NCI-H1092 (cell line): ENCODE results near the gene SEC62.
"Not testable (repeated sequence)": the region's sequence is repeated elsewhere in the genome, so short reads cannot be mapped to it uniquely, and the experiment has no call there.

Experiments
- DNase-seq: peaks from one replicate; lab custom pipeline; 2025; lab: John Stamatoyannopoulos, UW

Gene SEC62

GRCh38 chr3:170016057-170016456 lies 49.5 kb downstream of the SEC62 start:
- no peak for DNase-seq

- DNase-seq, result not testable (repeated sequence)
Measured at GRCh38 chr3:170019306-170019705, 52.7 kb downstream of the SEC62 start.

GRCh38 chr3:170021083-170021482 lies 54.5 kb downstream of the SEC62 start:
- DNase-seq, result no peak

GRCh38 chr3:170022336-170022735 lies 55.7 kb downstream of the SEC62 start:
- no peak for DNase-seq

GRCh38 chr3:170023165-170023564 lies 56.6 kb downstream of the SEC62 start:
- no peak for DNase-seq

GRCh38 chr3:170024581-170024980 lies 58.0 kb downstream of the SEC62 start:
- DNase-seq, result no peak

GRCh38 chr3:170027233-170028102 lies 60.9 kb downstream of the SEC62 start:
- DNase-seq, result no peak

- no peak for DNase-seq
Measured at GRCh38 chr3:170033489-170033888, 66.9 kb downstream of the SEC62 start.

- DNase-seq, result peak; percentile 21
Measured at GRCh38 chr3:170037463-170038433, 71.1 kb downstream of the SEC62 start, which contains the start of gene GPR160. GPR160 (plus strand) TSS chr3:170037995; CDS start chr3:170083973, 45,978 bp downstream.

- no peak for DNase-seq
Measured at GRCh38 chr3:170038434-170039110, 72.0 kb downstream of the SEC62 start.

- DNase-seq, result no peak
Measured at GRCh38 chr3:170040418-170040817, 73.8 kb downstream of the SEC62 start.

- no peak for DNase-seq
Measured at GRCh38 chr3:170043506-170043905, 76.9 kb downstream of the SEC62 start.

GRCh38 chr3:170044271-170044670 lies 77.7 kb downstream of the SEC62 start:
- DNase-seq, result no peak

GRCh38 chr3:170044795-170045244 lies 78.2 kb downstream of the SEC62 start:
- DNase-seq, result no peak

GRCh38 chr3:170046269-170047132 lies 79.9 kb downstream of the SEC62 start:
- no peak for DNase-seq

GRCh38 chr3:170047133-170047404 lies 80.5 kb downstream of the SEC62 start:
- DNase-seq, result no peak
